ENCODE results near the gene TCF25.

Gene TCF25

DNA sequence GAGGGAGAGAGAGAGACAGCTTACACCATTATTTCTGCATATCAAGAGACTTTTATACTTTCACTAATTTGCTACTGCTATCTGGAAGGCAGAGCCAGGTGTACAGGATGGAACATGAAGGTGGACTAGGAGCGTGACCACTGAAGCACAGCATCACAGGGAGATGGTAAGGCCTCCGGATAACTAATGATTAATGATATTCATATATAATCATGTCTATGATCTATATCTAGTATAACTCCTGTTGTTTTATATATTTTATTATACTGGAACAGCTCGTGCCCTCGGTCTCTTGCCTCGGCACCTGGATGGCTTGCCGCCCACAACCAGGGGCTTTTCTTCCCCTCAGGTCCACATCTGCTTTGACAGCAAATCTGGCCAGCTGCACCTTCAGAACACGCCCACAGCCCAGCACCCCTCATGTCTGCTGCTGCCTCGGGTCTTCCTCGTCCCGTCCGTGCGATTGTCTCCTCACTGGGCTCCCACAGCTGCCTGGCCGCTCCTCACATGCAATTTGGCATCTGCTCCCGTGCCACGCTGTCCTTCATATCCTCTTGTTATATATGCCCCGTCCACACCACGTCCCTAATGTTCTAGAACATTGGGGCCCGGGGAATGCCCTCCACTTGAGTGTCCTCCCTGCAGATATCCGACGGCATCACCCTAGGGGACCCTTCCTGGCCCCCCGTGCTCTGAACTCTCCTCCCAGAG lies 64.9 kb downstream of the TCF25 start:
- H3K4me1 ChIP-seq (ENCODE audit: control insufficient read depth in 5 of 5, insufficient read depth in 5 of 5, low read length in 5 of 5): no peaks in the 10 kb centered on the region
- H3K4me3 ChIP-seq (ENCODE audit: low read depth in 1 of 5, low read length in 5 of 5): no peak overlapping the region
- no peak overlapping the region for H3K27ac ChIP-seq (ENCODE audit: low read depth, low read length)
- H3K9ac ChIP-seq (ENCODE audit: low read length in 5 of 5): no peak overlapping the region
- peaks cover 0 to 10% (median 0%) of the 10 kb centered on the region in 5 donors for H3K27me3 ChIP-seq (ENCODE audit: control insufficient read depth in 5 of 5, insufficient read depth in 4 of 5, low read length in 5 of 5)
- no peaks in the 10 kb centered on the region for H3K36me3 ChIP-seq (ENCODE audit: control insufficient read depth in 5 of 5, insufficient read depth in 5 of 5, low read length in 5 of 5)
- no peaks in the 10 kb centered on the region for H3K9me3 ChIP-seq (ENCODE audit: control insufficient read depth in 5 of 5, low read length in 5 of 5)

DNA sequence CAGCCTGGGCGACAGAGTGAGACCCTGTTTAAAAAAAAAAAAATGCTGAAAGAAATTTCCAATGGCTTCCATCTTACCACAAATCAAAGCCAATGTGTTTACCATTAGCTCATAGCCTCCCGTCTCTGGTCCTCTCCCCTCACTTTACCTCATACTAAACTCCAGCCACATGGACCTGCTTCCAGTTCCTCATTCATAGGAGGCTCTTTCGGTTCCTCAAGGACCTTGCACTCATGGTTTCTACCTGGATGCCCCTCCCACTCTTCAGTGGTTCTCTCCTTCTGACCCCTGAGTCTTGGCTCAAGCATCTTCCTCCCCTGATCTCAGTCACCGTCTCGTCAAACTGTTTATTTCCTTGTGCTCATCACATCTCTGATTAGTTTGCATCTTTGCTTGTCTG lies 71.4 kb downstream of the TCF25 start:
- Histone ChIP-seq H3K27me3 (ENCODE audit: control insufficient read depth in 5 of 5, insufficient read depth in 4 of 5, low read length in 5 of 5) (peaks cover 0 to 7% (median 4%) of the 10 kb centered on the region in 5 donors), H3K27ac (ENCODE audit: low read depth, low read length) (no peak overlapping the region), H3K9me3 (ENCODE audit: control insufficient read depth in 5 of 5, low read length in 5 of 5) (no peaks in the 10 kb centered on the region), H3K36me3 (ENCODE audit: control insufficient read depth in 5 of 5, insufficient read depth in 5 of 5, low read length in 5 of 5) (no peaks in the 10 kb centered on the region), H3K4me1 (ENCODE audit: control insufficient read depth in 5 of 5, insufficient read depth in 5 of 5, low read length in 5 of 5) (peaks cover 0 to 18% (median 15%) of the 10 kb centered on the region in 5 donors), H3K4me3 (ENCODE audit: low read depth in 1 of 5, low read length in 5 of 5) (no peak overlapping the region), H3K9ac (ENCODE audit: low read length in 5 of 5) (no peak overlapping the region)

DNA sequence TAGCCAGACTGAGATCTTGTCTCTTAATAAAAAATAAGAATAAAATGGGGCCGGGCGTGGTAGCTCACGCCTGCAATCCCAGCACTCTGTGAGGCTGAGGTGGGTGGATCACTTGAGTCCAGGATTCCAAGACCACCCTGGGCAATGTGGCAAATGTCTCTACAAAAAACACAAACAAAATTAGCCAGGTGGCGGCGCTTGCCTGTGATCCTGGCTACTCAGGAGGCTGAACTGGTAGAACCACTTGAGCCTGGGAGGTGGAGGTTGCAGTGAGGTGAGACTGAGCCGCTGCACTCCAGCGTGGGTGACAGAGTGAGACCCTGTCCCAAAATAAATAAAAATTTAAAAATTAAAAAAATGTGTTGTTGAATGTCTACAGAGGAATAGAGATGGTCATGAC lies 72.3 kb downstream of the TCF25 start:
- Histone ChIP-seq H3K4me3 (ENCODE audit: low read depth in 1 of 5, low read length in 5 of 5) (no peak overlapping the region), H3K27me3 (ENCODE audit: control insufficient read depth in 5 of 5, insufficient read depth in 4 of 5, low read length in 5 of 5) (peaks cover 0 to 7% (median 4%) of the 10 kb centered on the region in 5 donors), H3K36me3 (ENCODE audit: control insufficient read depth in 5 of 5, insufficient read depth in 5 of 5, low read length in 5 of 5) (no peaks in the 10 kb centered on the region), H3K9me3 (ENCODE audit: control insufficient read depth in 5 of 5, low read length in 5 of 5) (no peaks in the 10 kb centered on the region), H3K9ac (ENCODE audit: low read length in 5 of 5) (no peak overlapping the region), H3K4me1 (ENCODE audit: control insufficient read depth in 5 of 5, insufficient read depth in 5 of 5, low read length in 5 of 5) (peaks cover 0 to 20% (median 16%) of the 10 kb centered on the region in 5 donors), H3K27ac (ENCODE audit: low read depth, low read length) (no peak overlapping the region)

DNA sequence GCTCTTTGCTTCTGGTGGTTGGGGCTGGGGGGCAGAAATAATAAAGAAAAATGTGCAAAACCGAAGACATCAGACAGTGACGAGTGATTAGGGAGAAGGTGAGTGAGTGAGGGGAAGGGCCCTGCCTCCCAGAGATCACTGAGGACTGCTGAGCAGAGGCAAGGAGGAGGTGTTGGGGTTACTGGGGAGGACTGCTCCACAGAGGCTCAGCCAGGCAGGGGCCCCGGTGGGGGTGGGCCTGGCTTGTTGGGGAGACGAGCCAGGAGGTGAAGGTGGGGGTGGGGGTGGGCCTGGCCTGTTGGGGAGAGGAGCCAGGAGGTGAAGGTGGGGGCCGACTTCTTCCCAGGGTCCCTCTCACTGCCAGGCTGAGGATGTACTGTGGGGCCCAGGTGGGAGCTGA lies 73.1 kb downstream of the TCF25 start:
- no peaks in the 10 kb centered on the region for H3K36me3 ChIP-seq (ENCODE audit: control insufficient read depth in 5 of 5, insufficient read depth in 5 of 5, low read length in 5 of 5)
- no peaks in the 10 kb centered on the region for H3K9me3 ChIP-seq (ENCODE audit: control insufficient read depth in 5 of 5, low read length in 5 of 5)

DNA sequence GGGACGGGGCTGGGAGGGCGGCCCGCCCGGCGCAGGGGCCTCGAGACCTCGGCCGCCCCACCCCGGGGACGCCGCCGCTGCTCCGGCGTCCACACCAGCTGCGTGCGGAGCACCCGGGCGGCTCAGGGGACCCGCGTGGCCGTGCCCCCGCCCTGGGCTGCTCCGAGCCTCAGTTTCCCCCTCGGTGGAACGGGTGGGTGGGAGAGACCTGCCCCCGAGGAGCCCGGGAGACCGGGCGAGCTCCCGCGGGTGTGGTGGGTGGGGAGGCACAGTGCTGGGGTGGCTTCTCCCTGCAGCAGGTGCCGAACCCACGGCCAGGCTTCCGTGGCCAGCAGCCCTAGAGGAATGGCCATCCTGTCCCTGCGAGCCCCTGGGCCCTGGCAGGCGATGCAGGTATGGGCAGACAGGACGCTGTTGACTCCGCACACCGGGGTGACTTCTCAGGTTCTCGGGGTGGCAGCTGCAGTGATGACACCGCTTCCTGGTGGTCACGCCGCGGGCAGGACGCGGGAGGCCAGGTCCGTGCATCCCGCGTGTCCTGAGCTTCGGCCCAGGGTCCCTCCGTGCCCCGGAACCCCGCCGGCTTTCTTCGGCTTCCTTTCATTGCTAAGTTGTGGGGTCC lies 75.8 kb downstream of the TCF25 start:
- Histone ChIP-seq H3K9me3 (ENCODE audit: control insufficient read depth in 5 of 5, low read length in 5 of 5) (no peaks in the 10 kb centered on the region), H3K36me3 (ENCODE audit: control insufficient read depth in 5 of 5, insufficient read depth in 5 of 5, low read length in 5 of 5) (peaks cover 0 to 5% (median under 1%) of the 10 kb centered on the region in 5 donors), H3K27me3 (ENCODE audit: control insufficient read depth in 5 of 5, insufficient read depth in 4 of 5, low read length in 5 of 5) (peaks cover 0 to 7% (median 4%) of the 10 kb centered on the region in 5 donors), H3K27ac (ENCODE audit: low read depth, low read length) (no peak overlapping the region), H3K4me3 (ENCODE audit: low read depth in 1 of 5, low read length in 5 of 5) (peak overlapping the region in 4 of 5 donors; percentile 60 to 68 (median 64)), H3K4me1 (ENCODE audit: control insufficient read depth in 5 of 5, insufficient read depth in 5 of 5, low read length in 5 of 5) (peaks cover 0 to 26% (median 16%) of the 10 kb centered on the region in 5 donors), H3K9ac (ENCODE audit: low read length in 5 of 5) (peak overlapping the region in 4 of 5 donors; percentile 66 to 86 (median 76))

More for the DNA sequence above, 73.1 kb downstream of the TCF25 start:
- Histone ChIP-seq H3K4me3 (ENCODE audit: low read depth in 1 of 5, low read length in 5 of 5) (no peak overlapping the region), H3K4me1 (ENCODE audit: control insufficient read depth in 5 of 5, insufficient read depth in 5 of 5, low read length in 5 of 5) (peaks cover 0 to 20% (median 16%) of the 10 kb centered on the region in 5 donors), H3K9ac (ENCODE audit: low read length in 5 of 5) (no peak overlapping the region), H3K27ac (ENCODE audit: low read depth, low read length) (no peak overlapping the region), H3K27me3 (ENCODE audit: control insufficient read depth in 5 of 5, insufficient read depth in 4 of 5, low read length in 5 of 5) (peaks cover 0 to 7% (median 4%) of the 10 kb centered on the region in 5 donors)

DNA sequence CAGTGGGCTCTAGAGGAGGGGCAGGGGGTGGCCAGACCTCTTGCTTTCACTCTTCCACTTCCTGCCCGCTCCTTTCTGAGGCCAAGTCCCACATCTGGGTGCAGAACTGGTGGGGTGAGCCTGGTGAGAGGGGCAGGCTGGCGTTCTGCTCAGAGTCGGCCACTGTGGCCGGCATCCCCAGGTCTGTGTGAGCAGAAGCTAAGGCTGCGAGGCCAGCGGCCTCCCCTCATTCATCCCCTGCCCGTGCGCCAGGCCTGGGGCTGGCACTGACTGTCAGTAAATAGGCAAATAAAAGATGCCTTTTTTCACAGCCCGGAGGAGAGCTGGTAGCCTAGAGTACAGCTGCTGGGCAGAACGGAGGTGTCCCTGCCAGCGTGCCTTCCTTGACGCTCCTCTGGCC lies 76.4 kb downstream of the TCF25 start:
- Histone ChIP-seq H3K4me1 (ENCODE audit: control insufficient read depth in 5 of 5, insufficient read depth in 5 of 5, low read length in 5 of 5) (peaks cover 0 to 26% (median 16%) of the 10 kb centered on the region in 5 donors), H3K4me3 (ENCODE audit: low read depth in 1 of 5, low read length in 5 of 5) (peak overlapping the region in 4 of 5 donors; percentile 60 to 68 (median 64)), H3K27me3 (ENCODE audit: control insufficient read depth in 5 of 5, insufficient read depth in 4 of 5, low read length in 5 of 5) (peaks cover 0 to 4% (median 2%) of the 10 kb centered on the region in 5 donors), H3K9ac (ENCODE audit: low read length in 5 of 5) (peak overlapping the region in 4 of 5 donors; percentile 4 to 86 (median 68)), H3K27ac (ENCODE audit: low read depth, low read length) (no peak overlapping the region), H3K9me3 (ENCODE audit: control insufficient read depth in 5 of 5, low read length in 5 of 5) (no peaks in the 10 kb centered on the region), H3K36me3 (ENCODE audit: control insufficient read depth in 5 of 5, insufficient read depth in 5 of 5, low read length in 5 of 5) (peaks cover 0 to 10% (median 4%) of the 10 kb centered on the region in 5 donors)

DNA sequence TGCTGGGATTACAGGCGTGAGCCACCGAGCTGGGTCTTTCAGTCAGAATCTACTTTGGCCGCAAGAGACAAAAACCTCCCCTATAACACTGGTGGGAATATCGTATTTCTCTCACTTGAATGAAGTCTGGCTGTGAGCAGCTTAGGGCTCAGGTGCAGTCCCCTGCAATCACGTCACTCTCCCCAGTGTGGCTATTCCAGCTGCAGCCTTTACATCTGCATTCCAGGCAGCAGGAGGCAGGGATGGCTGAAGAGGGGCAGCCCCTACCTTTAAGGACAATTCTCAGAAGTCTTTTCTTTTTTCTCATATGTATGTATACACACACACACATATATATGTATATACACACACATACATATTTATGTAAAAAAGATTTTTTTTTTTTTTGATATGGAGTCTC lies 78.1 kb downstream of the TCF25 start:
- Histone ChIP-seq H3K9me3 (ENCODE audit: control insufficient read depth in 5 of 5, low read length in 5 of 5) (no peaks in the 10 kb centered on the region), H3K27me3 (ENCODE audit: control insufficient read depth in 5 of 5, insufficient read depth in 4 of 5, low read length in 5 of 5) (no peaks in the 10 kb centered on the region), H3K27ac (ENCODE audit: low read depth, low read length) (no peak overlapping the region), H3K4me3 (ENCODE audit: low read depth in 1 of 5, low read length in 5 of 5) (no peak overlapping the region), H3K9ac (ENCODE audit: low read length in 5 of 5) (no peak overlapping the region), H3K36me3 (ENCODE audit: control insufficient read depth in 5 of 5, insufficient read depth in 5 of 5, low read length in 5 of 5) (peaks cover 0 to 24% (median 10%) of the 10 kb centered on the region in 5 donors), H3K4me1 (ENCODE audit: control insufficient read depth in 5 of 5, insufficient read depth in 5 of 5, low read length in 5 of 5) (peaks cover 0 to 27% (median 16%) of the 10 kb centered on the region in 5 donors)

DNA sequence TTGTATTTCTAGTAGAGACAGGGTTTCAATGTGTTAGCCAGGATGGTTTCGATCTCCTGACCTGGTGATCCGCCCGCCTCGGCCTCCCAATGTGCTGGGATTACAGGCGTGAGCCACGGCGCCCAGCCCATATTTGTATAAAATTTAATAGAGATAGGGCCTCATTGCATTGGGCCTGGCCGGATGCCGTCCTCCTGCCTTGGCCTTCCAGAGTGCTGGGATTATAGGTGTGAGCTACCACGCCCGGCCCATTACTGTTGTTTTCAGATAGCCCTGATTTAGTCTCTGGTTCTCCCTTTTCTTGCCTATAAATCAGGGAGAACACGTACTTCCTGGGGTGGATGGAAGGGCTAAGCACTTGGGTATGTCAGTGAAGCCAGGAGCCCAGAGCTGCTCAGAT lies 78.7 kb downstream of the TCF25 start:
- peaks cover 0 to 29% (median 15%) of the 10 kb centered on the region in 5 donors for H3K36me3 ChIP-seq (ENCODE audit: control insufficient read depth in 5 of 5, insufficient read depth in 5 of 5, low read length in 5 of 5)
- H3K4me3 ChIP-seq (ENCODE audit: low read depth in 1 of 5, low read length in 5 of 5): no peak overlapping the region
- no peaks in the 10 kb centered on the region for H3K27me3 ChIP-seq (ENCODE audit: control insufficient read depth in 5 of 5, insufficient read depth in 4 of 5, low read length in 5 of 5)
- H3K9ac ChIP-seq (ENCODE audit: low read length in 5 of 5): no peak overlapping the region
- H3K9me3 ChIP-seq (ENCODE audit: control insufficient read depth in 5 of 5, low read length in 5 of 5): no peaks in the 10 kb centered on the region
- H3K27ac ChIP-seq (ENCODE audit: low read depth, low read length): no peak overlapping the region
- peaks cover 0 to 31% (median 16%) of the 10 kb centered on the region in 5 donors for H3K4me1 ChIP-seq (ENCODE audit: control insufficient read depth in 5 of 5, insufficient read depth in 5 of 5, low read length in 5 of 5)

DNA sequence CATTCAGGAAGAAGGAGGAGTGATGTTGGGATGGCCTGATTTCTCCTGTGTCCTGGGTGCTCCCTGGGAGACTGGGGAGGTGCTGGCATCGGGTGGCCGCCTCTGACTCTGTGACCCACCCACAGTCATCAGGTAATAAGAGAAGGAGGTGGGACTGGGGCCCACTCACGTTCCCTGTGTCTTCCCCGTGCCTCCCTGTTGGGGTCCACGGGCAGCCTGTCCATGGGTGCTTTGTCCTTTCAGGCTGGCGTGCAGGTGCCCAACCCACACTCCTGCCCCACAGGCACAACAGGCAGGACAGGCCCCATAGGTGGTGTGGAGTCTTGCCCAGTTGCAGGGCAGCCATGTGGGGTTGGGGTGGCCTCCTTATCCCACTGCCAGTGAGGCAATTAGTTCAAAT lies 79.2 kb downstream of the TCF25 start:
- Histone ChIP-seq H3K27ac (ENCODE audit: low read depth, low read length) (no peak overlapping the region), H3K27me3 (ENCODE audit: control insufficient read depth in 5 of 5, insufficient read depth in 4 of 5, low read length in 5 of 5) (no peaks in the 10 kb centered on the region), H3K4me1 (ENCODE audit: control insufficient read depth in 5 of 5, insufficient read depth in 5 of 5, low read length in 5 of 5) (peaks cover 0 to 33% (median 15%) of the 10 kb centered on the region in 5 donors), H3K9me3 (ENCODE audit: control insufficient read depth in 5 of 5, low read length in 5 of 5) (no peaks in the 10 kb centered on the region), H3K4me3 (ENCODE audit: low read depth in 1 of 5, low read length in 5 of 5) (no peak overlapping the region), H3K9ac (ENCODE audit: low read length in 5 of 5) (no peak overlapping the region), H3K36me3 (ENCODE audit: control insufficient read depth in 5 of 5, insufficient read depth in 5 of 5, low read length in 5 of 5) (peaks cover 0 to 34% (median 20%) of the 10 kb centered on the region in 5 donors)

All from subcutaneous abdominal adipose tissue (tissue), 5 donors.